Pancreas (tissue), 10 donors: ENCODE measurements around the gene CEP164. TPM values are rescaled to one million over a fixed set of nuclear protein-coding genes. Genes with fewer than 3 reads are reported as not detected.

Experiments used
- ATAC-seq, 4 donors: fragments of 200-7000 bp; cut with Tn5 transposase; one replicate each; pipeline versions ENCODE4 v1.8.0 to v1.9.1; 2020; ENCODE audit warnings: mild to moderate bottlenecking in 4 of 4, moderate library complexity in 4 of 4
- DNase-seq, 6 donors: peaks; one replicate each; pipeline ENCODE4 v3.0.0-alpha.2; 2020
- FAIRE-seq: peaks from 2 replicates; lab custom pipeline; 2012; peaks lifted over from hg19 to GRCh38; lab: Jason Lieb, UNC
- H3K27ac ChIP-seq, 4 donors: fragments of 200-600 bp; sonication (generic); 1 replicate in 3 of 4; 2 replicates in 1 of 4; pipeline versions ENCODE4 v1.5.0 to v1.8.0; 2020
- H3K27me3 ChIP-seq, 4 donors: fragments of 200-600 bp; one replicate each; pipeline ENCODE4 v1.8.0; 2021
- H3K36me3 ChIP-seq, 3 donors: fragments of 200-600 bp; sonication (generic) in 1 of 3; one replicate each; pipeline versions ENCODE4 v1.5.0 to v1.8.0; 2020 to 2021
- H3K4me1 ChIP-seq, 3 donors: fragments of 200-600 bp; one replicate each; pipeline ENCODE4 v1.8.0; 2021
- H3K4me3 ChIP-seq, 4 donors: fragments of 200-600 bp; sonication (generic) in 2 of 4; one replicate each; pipeline versions ENCODE4 v1.5.0 to v1.8.0; 2020 to 2021
- H3K9me3 ChIP-seq, 4 donors: fragments of 200-600 bp; one replicate each; pipeline ENCODE4 v1.8.0; 2021
- CTCF ChIP-seq, 4 donors: fragments of 200-600 bp; sonication (generic) in 3 of 4; IDR thresholded peaks; one replicate each; pipeline versions ENCODE4 v1.5.0 to v1.8.0; 2021; ENCODE audit warnings: antibody characterized with exemption in 4 of 4
- WGBS, 2 donors: extraction: QIAGEN DNeasy Blood & Tissue Kit; methylation state at CpG; one replicate each; pipeline ENCODE4 v1.1.7; 2013; 5-methylcytosine and 5-hydroxymethylcytosine counted together
- intact Hi-C, 3 donors: fragments of 100-400 bp; cut with DNase I; formaldehyde crosslinking; loops; one replicate each; pipeline versions ENCODE4 v1.11.1 to v1.14.2; 2022
- polyA plus RNA-seq, 2 donors: library from polyadenylated mRNA; stranded (reverse); fragments of 200-250 nt; gene quantifications; one replicate each; pipeline ENCODE4 v1.2.3, GENCODE V29; 2013
- total RNA-seq, 6 donors: library from RNA; stranded (reverse); fragmentation: NEBNext Ultra II Directional in 4 of 6; extraction: Animal tissue kit (Norgen Biotek cat#: 25700) in 4 of 6; gene quantifications; one replicate each; pipeline versions ENCODE4 v1.2.1 to v1.2.4, GENCODE V29; 2021 to 2023
- donor health status: healthy with polysubstance abuse.
- donor health status: DM: no; HTN: no; CAD: no; lungs with moderate emphysema.
- donor health status: DM: no; HTN: no; CAD: no.
- donor health status: control.
- donor health status: control.
- donor health status: Bipolar disorder and iron deficiency.
- donor health status: DM: yes; HTN: yes; CAD: no.
- donor health status: DM: no; HTN: no; CAD: no.
- donor health status: DM: no; HTN: no; CAD: no.
- donor health status: DM: yes; HTN: yes; CAD: no.

Gene CEP164
- total and polyA plus RNA-seq, 8 donors, result 12.9 to 56.3 (median 26.0) TPM

DNA sequence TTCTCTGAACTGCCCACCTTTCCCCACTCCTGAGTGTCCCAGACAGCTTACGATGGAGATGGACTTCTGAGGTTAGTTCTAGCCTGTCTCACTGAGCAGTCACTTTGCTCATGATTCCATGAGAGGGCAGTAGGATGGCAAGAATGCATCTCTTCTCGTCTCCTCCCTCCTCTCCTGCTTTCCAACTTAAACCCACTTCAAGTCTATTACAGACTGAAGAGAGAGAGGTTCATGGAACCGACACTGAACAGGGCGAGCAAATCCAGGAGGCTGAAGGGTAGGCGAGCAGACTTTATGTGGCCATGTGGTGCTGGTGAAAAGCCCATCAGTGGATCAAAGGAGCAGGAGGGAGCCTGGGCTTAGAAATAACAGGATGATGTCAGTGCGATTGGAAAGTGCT lies 38.6 kb downstream of the CEP164 start:
- DNase-seq (no peak), FAIRE-seq (no peak), ATAC-seq (no peak)
- H3K4me1 ChIP-seq, result no peaks in the 10 kb centered on the region
- no peaks in the 10 kb centered on the region for H3K9me3 ChIP-seq
- no peak overlapping the region for H3K4me3 ChIP-seq
- intact Hi-C loops, result no loop called here
- H3K36me3 ChIP-seq, result peaks cover 0 to 39% (median 13%) of the 10 kb centered on the region in 3 donors
- no peak for TF ChIP-seq CTCF (IDR thresholded peaks at IDR 0.05)
- no peak overlapping the region for H3K27ac ChIP-seq
- WGBS, 2 donors, result 87 to 92% methylated on average over 6 of the region's 6 CpGs
- H3K27me3 ChIP-seq, result no peaks in the 10 kb centered on the region

GRCh38 chr11:117366875-117367274 lies 39.2 kb downstream of the CEP164 start:
- ATAC-seq (no peak), FAIRE-seq (no peak), DNase-seq (no peak)
- 80 to 82% methylated on average over 2 of the region's 2 CpGs for WGBS, 2 donors
- H3K4me1 ChIP-seq, result no peaks in the 10 kb centered on the region
- no peak overlapping the region for H3K4me3 ChIP-seq
- no peak for TF ChIP-seq CTCF (IDR thresholded peaks at IDR 0.05)
- H3K9me3 ChIP-seq, result no peaks in the 10 kb centered on the region
- H3K36me3 ChIP-seq, result peaks cover 0 to 42% (median 16%) of the 10 kb centered on the region in 3 donors
- intact Hi-C loops, result no loop called here
- H3K27ac ChIP-seq, result no peak overlapping the region
- no peaks in the 10 kb centered on the region for H3K27me3 ChIP-seq

GRCh38 chr11:117369534-117369933 lies 41.9 kb downstream of the CEP164 start:
- no peaks in the 10 kb centered on the region for H3K27me3 ChIP-seq
- DNase-seq (no peak), ATAC-seq (no peak), FAIRE-seq (no peak)
- no peaks in the 10 kb centered on the region for H3K9me3 ChIP-seq
- intact Hi-C loops, result no loop called here
- H3K4me1 ChIP-seq, result no peaks in the 10 kb centered on the region
- no peak for TF ChIP-seq CTCF (IDR thresholded peaks at IDR 0.05)
- 86 to 94% methylated on average over 1 of the region's 1 CpG for WGBS, 2 donors
- H3K4me3 ChIP-seq, result no peak overlapping the region
- H3K36me3 ChIP-seq, result peaks cover 0 to 50% (median 16%) of the 10 kb centered on the region in 3 donors
- H3K27ac ChIP-seq, result no peak overlapping the region

DNA sequence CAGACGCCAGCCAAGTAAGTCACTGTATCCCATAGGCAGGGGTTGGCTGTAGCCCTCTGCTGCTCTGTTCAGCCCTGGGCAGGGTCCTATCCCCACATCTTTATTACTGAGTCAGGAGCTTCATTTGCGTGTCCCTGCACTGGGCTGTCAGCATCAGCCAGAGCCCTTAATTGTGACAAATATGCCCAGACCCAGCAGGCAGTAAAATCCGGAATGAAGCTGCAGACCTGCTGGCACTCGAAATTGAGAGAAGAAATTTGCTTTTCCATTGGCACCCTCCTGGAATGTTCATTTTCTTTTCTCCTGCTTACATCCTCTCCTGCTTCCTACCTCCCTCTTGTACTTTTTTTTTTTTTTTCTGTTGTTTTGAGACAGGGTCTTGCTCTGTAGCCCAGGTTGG lies 43.8 kb downstream of the CEP164 start:
- intact Hi-C loops, result no loop called here
- no peak for ATAC-seq
- Histone ChIP-seq H3K4me3 (no peak overlapping the region), H3K27me3 (no peaks in the 10 kb centered on the region), H3K9me3 (no peaks in the 10 kb centered on the region), H3K36me3 (peaks cover 0 to 65% (median 13%) of the 10 kb centered on the region in 3 donors), H3K4me1 (no peaks in the 10 kb centered on the region), H3K27ac (no peak overlapping the region)
- TF ChIP-seq CTCF (IDR thresholded peaks at IDR 0.05), result no peak
- DNase-seq, result no peak
- WGBS, 2 donors, result 87 to 88% methylated on average over 4 of the region's 4 CpGs
- FAIRE-seq, result no peak

DNA sequence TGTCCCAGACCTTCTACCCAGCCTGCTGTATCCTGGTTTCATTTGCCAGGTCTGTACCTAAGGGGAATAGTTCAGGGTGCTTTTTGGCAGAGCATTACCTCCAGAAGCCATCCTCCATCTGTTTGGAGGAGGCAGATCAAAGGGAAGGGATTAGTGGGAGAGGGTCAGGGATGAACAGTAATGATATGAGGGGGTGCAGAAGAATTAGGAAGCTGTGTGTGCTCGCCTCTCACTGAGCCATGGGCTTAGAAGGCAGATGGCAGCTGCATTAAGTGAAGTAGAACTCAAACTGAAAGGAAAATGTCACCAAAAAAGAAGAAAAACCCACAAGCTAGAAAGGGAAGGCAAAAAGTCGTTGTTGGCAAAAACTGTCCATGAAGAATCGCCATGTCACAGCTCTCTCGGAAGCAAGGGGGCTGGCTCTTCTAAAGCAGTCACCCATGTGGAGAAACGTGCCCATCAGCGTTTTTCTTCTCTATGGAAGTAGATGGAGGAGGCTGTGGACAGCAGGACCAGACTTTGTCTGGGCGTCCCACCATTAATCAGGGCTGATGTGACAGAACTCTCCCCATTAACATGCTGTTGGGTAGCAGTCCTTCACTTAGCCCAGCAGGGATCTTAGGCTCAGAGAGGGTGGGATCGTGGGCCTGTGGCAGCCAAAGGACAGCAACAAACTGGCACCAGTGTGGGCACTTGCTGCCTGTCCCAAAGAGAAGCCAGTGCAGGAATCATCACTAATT lies 46.8 kb downstream of the CEP164 start:
- no peak overlapping the region for H3K4me3 ChIP-seq
- no peak for TF ChIP-seq CTCF (IDR thresholded peaks at IDR 0.05)
- intact Hi-C loops, result no loop called here
- no peak overlapping the region for H3K27ac ChIP-seq
- no peaks in the 10 kb centered on the region for H3K27me3 ChIP-seq
- H3K4me1 ChIP-seq, result no peaks in the 10 kb centered on the region
- H3K9me3 ChIP-seq, result no peaks in the 10 kb centered on the region
- no peak for DNase-seq
- peaks cover 0 to 54% (median 14%) of the 10 kb centered on the region in 3 donors for H3K36me3 ChIP-seq
- FAIRE-seq, result no peak
- no peak for ATAC-seq
- 91 to 95% methylated on average over 8 of the region's 8 CpGs for WGBS, 2 donors
